GM12874 (cell line): ENCODE results near the gene RBM28.

ENCODE experiments used
- TF ChIP-seq, protein P1 (sequence below): IDR thresholded peaks from 2 replicates; pipeline ENCODE4 v1.5.1; 2011; ENCODE audit warnings: low read depth, mild to moderate bottlenecking, control low read depth, low read length, moderate library complexity; ENCODE audit not compliant: insufficient read depth

Gene RBM28

DNA sequence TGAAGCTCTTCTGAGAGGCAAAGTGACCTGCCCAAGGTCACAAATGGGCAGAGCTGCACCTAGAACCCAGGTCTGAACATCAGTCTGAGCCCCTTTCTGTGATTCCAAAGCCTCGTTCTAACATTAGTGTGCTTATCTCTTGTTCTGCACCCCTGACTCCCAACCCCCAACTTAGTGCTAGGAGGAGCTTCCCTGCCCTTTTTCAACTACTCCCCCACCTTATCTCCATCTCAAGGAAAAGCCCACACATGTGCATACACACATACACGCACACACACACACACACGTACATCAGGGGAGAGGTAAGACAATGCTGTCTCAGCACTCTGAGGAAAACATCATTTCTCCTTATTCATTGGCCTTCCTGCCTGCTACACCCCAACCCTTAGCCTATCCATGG lies 9.5 kb upstream of the RBM28 start:
- TF ChIP-seq, protein P1, sequence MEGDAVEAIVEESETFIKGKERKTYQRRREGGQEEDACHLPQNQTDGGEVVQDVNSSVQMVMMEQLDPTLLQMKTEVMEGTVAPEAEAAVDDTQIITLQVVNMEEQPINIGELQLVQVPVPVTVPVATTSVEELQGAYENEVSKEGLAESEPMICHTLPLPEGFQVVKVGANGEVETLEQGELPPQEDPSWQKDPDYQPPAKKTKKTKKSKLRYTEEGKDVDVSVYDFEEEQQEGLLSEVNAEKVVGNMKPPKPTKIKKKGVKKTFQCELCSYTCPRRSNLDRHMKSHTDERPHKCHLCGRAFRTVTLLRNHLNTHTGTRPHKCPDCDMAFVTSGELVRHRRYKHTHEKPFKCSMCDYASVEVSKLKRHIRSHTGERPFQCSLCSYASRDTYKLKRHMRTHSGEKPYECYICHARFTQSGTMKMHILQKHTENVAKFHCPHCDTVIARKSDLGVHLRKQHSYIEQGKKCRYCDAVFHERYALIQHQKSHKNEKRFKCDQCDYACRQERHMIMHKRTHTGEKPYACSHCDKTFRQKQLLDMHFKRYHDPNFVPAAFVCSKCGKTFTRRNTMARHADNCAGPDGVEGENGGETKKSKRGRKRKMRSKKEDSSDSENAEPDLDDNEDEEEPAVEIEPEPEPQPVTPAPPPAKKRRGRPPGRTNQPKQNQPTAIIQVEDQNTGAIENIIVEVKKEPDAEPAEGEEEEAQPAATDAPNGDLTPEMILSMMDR, result no peak

GRCh38 chr7:128352636-128353035 lies 8.9 kb upstream of the RBM28 start:
- TF ChIP-seq, protein P1, result no peak

- TF ChIP-seq, protein P1, result peak; percentile 34; the same call in 1 of the 2 replicates
Observed at GRCh38 chr7:128352153-128352537, 8.4 kb upstream of the RBM28 start.

GRCh38 chr7:128351296-128352152 lies 7.8 kb upstream of the RBM28 start:
- TF ChIP-seq, protein P1, result no peak

DNA sequence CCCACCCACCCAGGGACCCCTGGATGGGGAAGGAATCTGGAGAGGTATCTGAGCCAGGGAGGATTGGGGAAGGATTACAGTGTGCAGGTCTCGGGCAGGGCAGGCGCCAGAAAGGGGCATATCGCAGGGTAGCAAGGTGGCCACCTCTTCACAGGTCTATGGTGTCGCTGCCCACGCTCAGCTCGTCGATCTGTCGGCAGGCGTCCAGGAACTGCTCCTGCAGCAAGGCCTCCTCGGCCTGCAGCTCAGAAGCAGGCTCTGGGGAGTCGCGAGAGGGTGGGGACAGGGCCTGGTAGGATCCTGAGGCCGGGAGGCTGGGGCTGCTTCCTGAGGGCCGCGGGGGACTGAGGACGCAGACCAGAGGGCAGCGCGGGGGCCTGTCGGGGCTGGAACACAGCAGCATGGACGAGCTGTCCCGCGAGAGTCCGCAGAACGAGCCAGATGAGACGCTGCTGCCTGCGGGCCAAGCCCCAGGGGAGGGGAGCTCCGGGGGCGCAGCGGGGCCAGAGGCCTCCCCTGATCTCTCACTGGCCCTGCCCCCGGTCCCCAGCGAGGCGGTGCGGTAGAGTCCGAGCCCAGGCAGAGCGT lies 7.1 kb upstream of the RBM28 start:
- TF ChIP-seq, protein P1, result no peak

DNA sequence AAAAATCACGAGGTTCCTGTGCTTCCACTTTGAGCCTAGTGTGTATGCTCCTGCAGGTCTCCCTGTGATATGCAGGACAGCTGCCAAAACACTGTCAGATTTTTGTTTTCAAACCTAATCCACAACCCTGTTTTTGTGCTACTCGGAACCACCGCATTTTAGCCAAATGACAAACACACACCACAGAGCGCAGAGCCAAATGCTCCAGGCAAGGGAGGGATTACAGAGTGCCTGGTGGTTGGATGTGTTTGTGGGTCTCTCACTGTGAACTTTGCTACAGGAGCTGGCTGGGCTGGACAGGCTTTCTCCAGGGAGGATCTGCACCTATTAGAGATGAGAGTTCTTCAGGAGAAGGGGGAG lies 5.7 kb upstream of the RBM28 start:
- TF ChIP-seq, protein P1, result no peak

GRCh38 chr7:128347647-128348097 lies 4.0 kb upstream of the RBM28 start:
- TF ChIP-seq, protein P1, result peak; percentile 53; the same call in 1 of the 2 replicates
